ENCODE results near the gene ALG9. TPM values are rescaled to one million over a fixed set of nuclear protein-coding genes. Genes with fewer than 3 reads are reported as not detected.

Gene ALG9
- total and polyA plus RNA-seq, 4 donors = 36.3 to 61.1 (median 46.6) TPM

- H3K36me3 ChIP-seq (ENCODE audit: control insufficient read depth, insufficient read depth, low read length) = peaks cover 14% of the 10 kb centered on the region
- 100% methylated on average over 1 of the region's 5 CpGs for WGBS (ENCODE audit: insufficient coverage)
- H3K9me3 ChIP-seq (ENCODE audit: control insufficient read depth, insufficient read depth, low read length) = no peaks in the 10 kb centered on the region
- DNase-seq (ENCODE audit: low read depth in 4 of 6, low spot score in 6 of 6) = no peak
- H3K4me3 ChIP-seq (ENCODE audit: low read depth, low read length) = no peak overlapping the region
- H3K27ac ChIP-seq (ENCODE audit: low read depth, low read length) = no peak overlapping the region
- no peaks in the 10 kb centered on the region for H3K27me3 ChIP-seq (ENCODE audit: control insufficient read depth, insufficient read depth, low read length)
- no peaks in the 10 kb centered on the region for H3K4me1 ChIP-seq (ENCODE audit: control insufficient read depth, insufficient read depth, low read length)
These were observed 33.3 kb downstream of the ALG9 start for GRCh38 chr11:111838054-111838453.

- H3K4me3 ChIP-seq (ENCODE audit: low read depth, low read length) = no peak overlapping the region
- peak in 1 of 6 donors; percentile 36 for DNase-seq (ENCODE audit: low read depth in 4 of 6, low spot score in 6 of 6)
- WGBS (ENCODE audit: insufficient coverage) = 71% methylated on average over 1 of the region's 5 CpGs
- no peak overlapping the region for H3K27ac ChIP-seq (ENCODE audit: low read depth, low read length)
- no peaks in the 10 kb centered on the region for H3K27me3 ChIP-seq (ENCODE audit: control insufficient read depth, insufficient read depth, low read length)
- peaks cover 14% of the 10 kb centered on the region for H3K36me3 ChIP-seq (ENCODE audit: control insufficient read depth, insufficient read depth, low read length)
- H3K4me1 ChIP-seq (ENCODE audit: control insufficient read depth, insufficient read depth, low read length) = no peaks in the 10 kb centered on the region
- H3K9me3 ChIP-seq (ENCODE audit: control insufficient read depth, insufficient read depth, low read length) = no peaks in the 10 kb centered on the region
These were observed 34.0 kb downstream of the ALG9 start for GRCh38 chr11:111837366-111837891.

GRCh38 chr11:111836721-111837120, 34.7 kb downstream of the ALG9 start:
- H3K4me1 ChIP-seq (ENCODE audit: control insufficient read depth, insufficient read depth, low read length) = no peaks in the 10 kb centered on the region
- H3K27ac ChIP-seq (ENCODE audit: low read depth, low read length) = no peak overlapping the region
- no peaks in the 10 kb centered on the region for H3K9me3 ChIP-seq (ENCODE audit: control insufficient read depth, insufficient read depth, low read length)
- DNase-seq (ENCODE audit: low read depth in 4 of 6, low spot score in 6 of 6) = no peak
- no peaks in the 10 kb centered on the region for H3K27me3 ChIP-seq (ENCODE audit: control insufficient read depth, insufficient read depth, low read length)
- whole genome bisulfite sequencing (ENCODE audit: insufficient coverage) = no CpG with 5 or more reads among the region's 1 CpG
- H3K36me3 ChIP-seq (ENCODE audit: control insufficient read depth, insufficient read depth, low read length) = peaks cover 12% of the 10 kb centered on the region
- no peak overlapping the region for H3K4me3 ChIP-seq (ENCODE audit: low read depth, low read length)

GRCh38 chr11:111836162-111836561, 35.2 kb downstream of the ALG9 start:
- H3K9me3 ChIP-seq (ENCODE audit: control insufficient read depth, insufficient read depth, low read length) = no peaks in the 10 kb centered on the region
- peaks cover 12% of the 10 kb centered on the region for H3K36me3 ChIP-seq (ENCODE audit: control insufficient read depth, insufficient read depth, low read length)
- H3K4me3 ChIP-seq (ENCODE audit: low read depth, low read length) = no peak overlapping the region
- no CpG with 5 or more reads among the region's 1 CpG for WGBS (ENCODE audit: insufficient coverage)
- DNase-seq (ENCODE audit: low read depth in 4 of 6, low spot score in 6 of 6) = no peak
- H3K27ac ChIP-seq (ENCODE audit: low read depth, low read length) = no peak overlapping the region
- no peaks in the 10 kb centered on the region for H3K4me1 ChIP-seq (ENCODE audit: control insufficient read depth, insufficient read depth, low read length)
- H3K27me3 ChIP-seq (ENCODE audit: control insufficient read depth, insufficient read depth, low read length) = no peaks in the 10 kb centered on the region

GRCh38 chr11:111835665-111836064, 35.7 kb downstream of the ALG9 start:
- Histone ChIP-seq H3K36me3 (ENCODE audit: control insufficient read depth, insufficient read depth, low read length) (peaks cover 15% of the 10 kb centered on the region), H3K4me1 (ENCODE audit: control insufficient read depth, insufficient read depth, low read length) (no peaks in the 10 kb centered on the region), H3K4me3 (ENCODE audit: low read depth, low read length) (no peak overlapping the region), H3K27ac (ENCODE audit: low read depth, low read length) (no peak overlapping the region), H3K9me3 (ENCODE audit: control insufficient read depth, insufficient read depth, low read length) (no peaks in the 10 kb centered on the region), H3K27me3 (ENCODE audit: control insufficient read depth, insufficient read depth, low read length) (no peaks in the 10 kb centered on the region)
- DNase-seq (ENCODE audit: low read depth in 4 of 6, low spot score in 6 of 6) = no peak
- 100% methylated on average over 5 of the region's 7 CpGs for WGBS (ENCODE audit: insufficient coverage)

GRCh38 chr11:111834432-111835163, 36.8 kb downstream of the ALG9 start:
- DNase-seq (ENCODE audit: low read depth in 4 of 6, low spot score in 6 of 6) = peak in 1 of 6 donors; percentile 24
- H3K36me3 ChIP-seq (ENCODE audit: control insufficient read depth, insufficient read depth, low read length) = peaks cover 15% of the 10 kb centered on the region
- no peaks in the 10 kb centered on the region for H3K27me3 ChIP-seq (ENCODE audit: control insufficient read depth, insufficient read depth, low read length)
- H3K27ac ChIP-seq (ENCODE audit: low read depth, low read length) = no peak overlapping the region
- H3K9me3 ChIP-seq (ENCODE audit: control insufficient read depth, insufficient read depth, low read length) = no peaks in the 10 kb centered on the region
- no peaks in the 10 kb centered on the region for H3K4me1 ChIP-seq (ENCODE audit: control insufficient read depth, insufficient read depth, low read length)
- H3K4me3 ChIP-seq (ENCODE audit: low read depth, low read length) = no peak overlapping the region
- 79% methylated on average over 2 of the region's 3 CpGs for WGBS (ENCODE audit: insufficient coverage)

- no peaks in the 10 kb centered on the region for H3K27me3 ChIP-seq (ENCODE audit: control insufficient read depth, insufficient read depth, low read length)
- H3K9me3 ChIP-seq (ENCODE audit: control insufficient read depth, insufficient read depth, low read length) = no peaks in the 10 kb centered on the region
- WGBS (ENCODE audit: insufficient coverage) = 63% methylated on average over 3 of the region's 4 CpGs
- DNase-seq (ENCODE audit: low read depth in 4 of 6, low spot score in 6 of 6) = peak in 2 of 6 donors; percentile 38 to 66
- H3K4me3 ChIP-seq (ENCODE audit: low read depth, low read length) = no peak overlapping the region
- peaks cover 15% of the 10 kb centered on the region for H3K36me3 ChIP-seq (ENCODE audit: control insufficient read depth, insufficient read depth, low read length)
- H3K4me1 ChIP-seq (ENCODE audit: control insufficient read depth, insufficient read depth, low read length) = no peaks in the 10 kb centered on the region
- H3K27ac ChIP-seq (ENCODE audit: low read depth, low read length) = no peak overlapping the region
These were observed 37.9 kb downstream of the ALG9 start for GRCh38 chr11:111833524-111833923.

- peaks cover 9% of the 10 kb centered on the region for H3K36me3 ChIP-seq (ENCODE audit: control insufficient read depth, insufficient read depth, low read length)
- H3K9me3 ChIP-seq (ENCODE audit: control insufficient read depth, insufficient read depth, low read length) = no peaks in the 10 kb centered on the region
- H3K27me3 ChIP-seq (ENCODE audit: control insufficient read depth, insufficient read depth, low read length) = no peaks in the 10 kb centered on the region
- H3K4me1 ChIP-seq (ENCODE audit: control insufficient read depth, insufficient read depth, low read length) = no peaks in the 10 kb centered on the region
- no peak for DNase-seq (ENCODE audit: low read depth in 4 of 6, low spot score in 6 of 6)
- WGBS (ENCODE audit: insufficient coverage) = 100% methylated on average over 1 of the region's 5 CpGs
- H3K27ac ChIP-seq (ENCODE audit: low read depth, low read length) = no peak overlapping the region
- H3K4me3 ChIP-seq (ENCODE audit: low read depth, low read length) = no peak overlapping the region
These were observed 42.0 kb downstream of the ALG9 start for GRCh38 chr11:111829185-111829968.

GRCh38 chr11:111826322-111826950, 44.9 kb downstream of the ALG9 start:
- Histone ChIP-seq H3K27ac (ENCODE audit: low read depth, low read length) (no peak overlapping the region), H3K27me3 (ENCODE audit: control insufficient read depth, insufficient read depth, low read length) (no peaks in the 10 kb centered on the region), H3K36me3 (ENCODE audit: control insufficient read depth, insufficient read depth, low read length) (peaks cover 11% of the 10 kb centered on the region), H3K4me3 (ENCODE audit: low read depth, low read length) (no peak overlapping the region), H3K4me1 (ENCODE audit: control insufficient read depth, insufficient read depth, low read length) (no peaks in the 10 kb centered on the region), H3K9me3 (ENCODE audit: control insufficient read depth, insufficient read depth, low read length) (no peaks in the 10 kb centered on the region)
- no peak for DNase-seq (ENCODE audit: low read depth in 4 of 6, low spot score in 6 of 6)
- no CpG with 5 or more reads among the region's 2 CpGs for WGBS (ENCODE audit: insufficient coverage)

Measured in spinal cord (tissue), 10 donors.